Frontal cortex (tissue), 4 donors: ENCODE measurements around the gene EVX1. TPM values are rescaled to one million over a fixed set of nuclear protein-coding genes. Genes with fewer than 3 reads are reported as not detected.
A peak's percentile ranks its signal among the peaks of the same experiment; 100 is the strongest.

Experiments
- DNase-seq, 2 donors: peaks; one replicate each; pipeline ENCODE4 v3.0.0; 2012; ENCODE audit warnings: low spot score in 2 of 2
- FAIRE-seq: peaks from 2 replicates; lab custom pipeline; 2012; peaks lifted over from hg19 to GRCh38; lab: Jason Lieb, UNC
- total RNA-seq: library from RNA; depleted of rRNA; stranded (reverse); fragments of >200 nt; gene quantifications from one replicate; pipeline ENCODE4 v1.2.3, GENCODE V29; 2014
- donor health status: control.
- donor health status: control.
- donor health status: control.

The EVX1 gene
- not detected for total RNA-seq

DNA sequence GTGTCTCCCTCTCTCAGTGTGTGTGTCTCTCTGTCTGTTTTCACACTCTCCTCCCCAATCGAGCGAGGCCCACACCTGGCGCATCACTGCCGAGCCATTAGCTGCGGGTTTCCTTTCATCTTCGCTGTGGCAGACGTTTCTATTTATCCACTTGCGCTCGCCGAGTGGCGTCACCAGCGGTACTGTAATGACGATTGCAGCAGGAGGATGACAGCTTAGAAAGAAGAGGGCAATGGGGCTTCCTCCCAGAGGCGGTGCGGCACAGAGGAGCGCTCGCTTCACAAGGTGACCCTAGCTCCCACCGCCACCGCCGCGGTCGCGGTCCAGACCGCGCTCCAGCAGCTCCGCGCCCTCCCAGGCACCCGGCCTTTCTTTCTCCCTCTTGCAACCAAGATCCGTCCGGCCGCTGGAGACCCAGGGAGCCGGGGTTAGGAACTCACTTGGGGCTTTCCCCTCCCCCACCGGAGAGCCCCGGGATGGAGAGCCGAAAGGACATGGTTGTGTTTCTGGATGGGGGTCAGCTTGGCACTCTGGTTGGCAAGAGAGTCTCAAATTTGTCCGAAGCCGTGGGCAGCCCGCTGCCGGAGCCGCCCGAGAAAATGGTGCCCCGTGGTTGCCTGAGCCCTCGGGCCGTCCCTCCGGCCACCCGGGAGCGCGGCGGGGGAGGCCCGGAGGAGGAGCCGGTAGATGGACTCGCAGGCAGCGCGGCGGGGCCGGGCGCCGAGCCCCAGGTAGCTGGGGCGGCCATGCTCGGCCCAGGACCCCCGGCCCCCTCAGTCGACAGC, at the start of gene EVX1:
Gene EVX1, plus strand, starts transcription at position 248 of the 785 bp plus-strand sequence. Its CDS starts 229 bp downstream, at position 477.
- DNase-seq (no peak), FAIRE-seq (no peak)

GRCh38 chr7:27193335-27194001, 49.1 kb upstream of the EVX1 start:
- no peak for DNase-seq
- no peak for FAIRE-seq

- DNase-seq = no peak
Observed at GRCh38 chr7:27194002-27194352, 48.6 kb upstream of the EVX1 start.

DNA sequence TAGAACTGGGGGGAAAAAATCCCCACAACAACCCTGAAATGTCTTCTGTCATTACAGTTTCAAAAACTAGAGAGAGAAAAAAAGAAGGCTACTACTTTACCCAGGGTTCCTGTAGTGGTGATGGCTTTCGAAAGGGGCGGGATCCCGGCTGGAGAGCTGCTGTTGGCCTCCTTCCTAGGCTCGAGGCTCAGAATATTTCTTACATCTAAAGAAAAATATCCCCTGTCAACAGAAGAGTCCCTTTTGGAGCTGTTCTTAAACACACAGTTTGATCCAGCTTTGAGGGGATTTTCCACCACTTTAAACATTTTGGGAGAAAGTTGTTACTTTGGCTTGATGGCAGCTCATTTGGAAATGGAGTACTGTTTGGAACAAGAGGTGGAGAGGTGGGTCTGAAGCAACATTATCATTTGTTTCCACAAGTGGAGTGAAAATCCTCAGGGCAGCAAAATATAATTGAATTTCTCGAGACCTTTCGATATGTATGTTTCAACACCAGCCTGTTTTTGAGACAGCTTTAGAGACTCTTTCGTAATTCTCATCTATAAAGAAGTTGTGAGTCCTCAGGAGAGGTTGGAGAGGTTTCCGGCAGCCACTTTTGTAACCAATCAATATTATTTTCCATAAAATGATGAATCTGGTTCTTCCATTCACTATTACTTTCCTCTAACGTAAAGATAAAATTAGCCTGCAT, 47.8 kb upstream of the EVX1 start:
- no peak for FAIRE-seq
- DNase-seq = no peak

More at GRCh38 chr7:27194002-27194352, 48.6 kb upstream of the EVX1 start:
- no peak for FAIRE-seq

DNA sequence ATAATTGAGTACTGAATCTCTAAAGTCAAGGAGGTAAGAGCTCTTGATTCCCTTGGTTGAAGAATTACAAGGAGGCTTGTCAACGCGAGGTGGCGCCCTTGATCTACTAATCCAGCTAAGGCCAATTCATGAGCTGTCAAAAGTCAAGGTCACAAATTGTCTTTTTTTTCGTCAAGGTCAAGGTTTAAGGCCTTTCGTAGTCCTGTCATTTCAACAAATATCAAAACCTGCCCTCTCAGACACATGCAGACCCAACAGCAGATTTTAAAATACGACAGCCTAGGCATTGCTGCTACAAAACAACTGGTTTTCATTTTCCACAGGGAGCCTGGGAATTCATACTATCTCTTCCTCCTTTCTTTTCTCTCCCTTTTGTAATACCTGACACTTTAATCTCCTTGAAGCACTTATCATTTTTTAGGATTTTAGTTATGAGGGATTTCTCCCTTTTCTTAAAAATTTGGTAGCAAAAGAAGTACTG, 46.3 kb upstream of the EVX1 start:
- DNase-seq (peak; percentile 74 to 77), FAIRE-seq (peak; percentile 50)

DNA sequence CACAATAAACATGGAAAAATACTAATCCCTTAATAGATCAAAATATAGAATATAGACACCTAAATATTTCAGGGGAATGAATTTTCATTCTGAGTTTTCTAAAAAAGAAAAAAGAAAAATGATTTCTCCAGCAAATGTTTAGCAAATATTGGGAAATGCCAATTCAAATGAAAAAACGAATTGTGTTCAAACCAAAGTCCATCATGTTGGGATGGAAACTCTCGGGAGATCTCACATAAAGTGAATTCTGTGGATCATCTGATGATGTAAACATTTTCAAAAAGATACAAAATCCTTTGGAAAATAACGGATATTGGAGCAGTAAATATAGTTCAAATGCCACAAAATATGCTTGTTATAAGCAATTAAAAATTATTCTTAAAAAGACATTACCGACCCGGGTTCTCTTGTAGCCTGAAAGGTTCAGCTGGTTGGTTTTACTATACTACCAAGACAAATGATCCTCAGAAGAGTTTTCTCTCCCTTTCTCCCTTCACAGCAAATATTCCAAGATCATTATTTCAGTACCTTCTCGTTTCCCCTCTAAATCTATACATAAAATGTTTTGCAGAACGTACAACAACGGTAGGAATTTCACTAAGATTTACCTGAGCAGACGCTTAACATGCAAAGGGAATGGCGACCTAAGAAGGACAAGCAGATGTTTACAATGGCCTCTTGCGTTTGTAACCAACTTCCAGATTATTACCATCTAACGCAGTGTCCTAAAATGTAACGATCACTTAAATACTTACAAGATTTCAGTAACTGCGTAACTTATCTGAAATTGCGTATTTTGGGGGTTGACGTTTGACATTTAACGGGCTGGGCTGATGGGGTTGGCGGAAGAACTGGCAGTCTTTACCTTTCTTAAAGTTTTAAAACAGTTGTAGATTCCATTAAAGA, 45.2 kb upstream of the EVX1 start:
- FAIRE-seq = no peak
- DNase-seq = no peak

- FAIRE-seq (no peak), DNase-seq (no peak)
Observed at GRCh38 chr7:27198138-27198841, 44.3 kb upstream of the EVX1 start.

DNA sequence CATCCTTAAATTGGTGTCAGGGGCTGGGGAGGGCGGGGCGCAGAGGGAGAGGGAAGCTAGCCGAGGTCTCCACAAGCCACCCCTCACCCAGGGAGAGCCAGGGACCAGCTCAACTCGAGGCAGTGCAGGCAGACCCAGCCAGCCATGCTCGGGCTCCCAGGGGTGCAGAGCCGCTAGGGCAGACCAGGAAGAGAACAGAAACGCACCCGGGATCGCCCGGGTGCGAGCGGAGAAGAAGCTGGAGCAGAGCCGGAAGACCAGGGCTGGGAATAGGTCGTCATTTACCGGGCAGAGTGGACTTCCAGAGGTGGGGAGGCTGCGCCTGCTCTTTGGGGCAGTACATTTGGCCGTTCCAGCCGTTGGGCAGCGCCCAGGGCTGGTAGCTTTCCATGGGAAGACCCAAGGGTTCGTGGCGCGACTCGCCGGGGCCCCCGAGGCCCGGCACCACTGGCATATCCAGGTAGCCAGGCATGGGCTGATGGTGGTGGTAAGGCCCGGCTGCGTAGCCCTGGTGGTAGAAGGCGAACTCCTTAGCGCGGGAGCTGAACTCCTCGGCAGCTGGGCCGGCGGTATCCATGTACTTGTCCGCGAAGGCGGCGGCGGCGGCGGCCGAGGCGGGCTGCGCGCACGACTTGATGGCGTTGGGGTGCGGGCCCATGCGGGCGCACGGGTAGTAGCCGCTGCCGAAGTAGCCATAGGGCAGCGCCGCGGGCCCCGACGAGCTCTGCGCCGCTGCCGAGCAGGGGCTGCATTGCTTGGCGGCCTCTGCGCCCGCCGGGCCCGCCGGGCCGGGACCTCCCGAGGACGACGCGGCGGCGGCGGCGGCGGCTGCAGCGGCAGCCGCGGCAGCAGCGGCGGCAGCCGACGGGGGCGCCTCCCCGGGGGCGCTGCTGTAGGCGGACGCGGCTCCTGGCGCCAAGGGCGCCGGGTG, 43.5 kb upstream of the EVX1 start:
- FAIRE-seq (no peak), DNase-seq (no peak)

DNA sequence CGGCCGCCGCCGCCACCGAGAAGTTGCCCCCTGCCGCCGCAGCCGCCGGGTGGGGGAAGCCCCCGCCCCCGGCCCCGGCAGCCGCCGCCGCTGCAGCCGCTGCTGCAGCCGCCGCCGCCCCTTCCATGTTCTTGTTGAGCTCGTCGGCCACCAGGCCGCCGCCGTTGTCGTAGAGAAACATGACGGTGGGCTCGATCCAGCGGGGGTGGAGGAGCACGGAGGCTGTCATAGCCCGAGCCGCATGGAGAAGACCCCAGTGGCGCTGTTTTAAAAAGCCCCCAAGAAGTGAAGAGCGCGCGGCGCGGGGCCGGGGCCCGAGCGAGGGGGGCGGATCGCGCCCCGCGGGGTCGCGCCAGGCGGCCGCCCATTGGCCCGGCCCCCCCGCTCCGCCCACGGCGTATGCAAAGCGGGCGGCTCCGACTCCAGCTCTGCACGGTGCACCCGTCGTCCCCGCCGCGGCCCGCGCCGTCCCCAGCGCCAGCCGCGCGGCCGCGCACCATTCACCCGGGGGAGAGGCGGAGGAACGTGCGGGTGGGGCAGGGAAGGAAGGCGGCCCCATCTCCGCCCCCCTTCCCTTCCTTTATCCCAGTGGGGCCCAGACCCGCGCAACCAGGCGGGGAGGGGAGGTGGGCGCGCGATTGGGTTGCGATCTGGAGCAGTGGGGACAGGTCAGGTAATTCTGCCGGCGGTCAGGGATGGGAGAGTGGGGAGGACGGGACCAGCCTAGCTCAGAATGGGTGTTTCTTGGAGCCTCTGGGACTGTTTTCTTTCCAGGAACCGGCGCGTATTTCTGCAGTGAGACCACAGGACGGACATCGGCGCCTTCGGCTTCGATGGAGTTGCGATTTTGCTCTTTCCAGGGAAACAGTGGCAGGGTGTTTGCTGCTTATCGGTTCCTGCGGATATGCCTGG, 42.5 kb upstream of the EVX1 start, which contains the start of gene HOXA13:
Gene HOXA13, minus strand, starts transcription at position 243 of the 912 bp plus-strand sequence. Its CDS starts 14 bp downstream, at position 229.
- DNase-seq (no peak), FAIRE-seq (no peak)

DNA sequence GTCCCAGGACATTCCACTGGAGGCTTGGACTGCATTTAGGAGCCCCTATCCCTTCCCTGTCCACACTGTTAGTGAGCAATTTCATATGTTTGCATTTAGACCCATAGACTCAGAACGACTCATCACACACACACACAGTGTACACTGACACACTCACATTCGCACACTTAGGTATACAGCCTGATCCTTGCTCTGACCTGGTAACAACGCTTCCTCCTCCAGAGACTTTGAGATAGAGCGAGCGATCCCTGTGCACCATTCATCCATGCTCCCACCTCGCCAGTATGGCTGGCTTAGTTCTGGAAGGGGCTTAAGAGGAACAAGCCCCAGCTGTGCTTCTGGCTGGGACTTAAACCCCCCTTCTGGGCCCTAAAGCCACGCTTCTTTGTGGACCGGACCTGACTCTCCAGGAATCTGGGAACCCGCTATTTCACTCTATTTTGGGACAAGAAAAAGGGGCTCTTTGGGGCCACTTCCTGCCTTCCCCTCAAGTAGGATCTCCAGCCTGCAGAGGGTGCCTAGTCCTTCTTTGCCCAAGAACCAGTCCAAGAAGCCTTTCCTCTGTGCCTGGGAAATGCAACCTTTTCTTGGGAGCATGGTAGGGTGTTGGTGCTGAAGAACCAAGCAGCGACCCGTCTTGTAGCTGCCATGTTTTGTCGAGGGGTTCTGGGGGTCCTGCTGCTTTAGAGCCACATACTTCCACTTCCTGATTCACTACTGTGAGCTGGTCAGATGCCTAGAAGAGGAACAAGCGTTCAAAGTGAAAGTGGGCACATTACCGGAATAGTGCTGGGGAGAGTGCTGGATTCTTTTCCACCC, 41.6 kb upstream of the EVX1 start:
- FAIRE-seq (no peak), DNase-seq (no peak)

DNA sequence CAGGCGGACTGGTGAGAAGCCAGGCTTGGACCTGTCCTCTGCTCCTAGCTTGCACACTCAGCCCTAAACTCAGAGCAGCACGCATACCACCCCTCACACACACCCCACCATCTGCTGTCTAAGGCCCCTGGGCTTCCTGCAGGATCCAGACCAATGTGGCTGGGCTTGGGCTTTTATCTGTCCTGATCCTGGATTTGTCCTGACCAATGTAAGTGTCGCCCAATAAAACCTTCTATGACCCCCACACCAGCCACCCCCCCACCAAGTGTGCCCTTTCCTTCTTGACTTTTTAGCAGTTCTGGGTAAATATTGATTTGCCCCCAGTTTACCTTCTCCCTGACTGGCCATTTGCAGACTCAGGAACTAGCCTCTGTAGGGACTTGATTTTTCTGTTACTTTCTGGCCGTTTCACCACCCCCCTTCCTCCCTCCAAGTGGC, 41.0 kb upstream of the EVX1 start:
- no peak for FAIRE-seq
- DNase-seq = no peak

GRCh38 chr7:27202018-27202861, 40.4 kb upstream of the EVX1 start:
- FAIRE-seq (no peak), DNase-seq (no peak)

DNA sequence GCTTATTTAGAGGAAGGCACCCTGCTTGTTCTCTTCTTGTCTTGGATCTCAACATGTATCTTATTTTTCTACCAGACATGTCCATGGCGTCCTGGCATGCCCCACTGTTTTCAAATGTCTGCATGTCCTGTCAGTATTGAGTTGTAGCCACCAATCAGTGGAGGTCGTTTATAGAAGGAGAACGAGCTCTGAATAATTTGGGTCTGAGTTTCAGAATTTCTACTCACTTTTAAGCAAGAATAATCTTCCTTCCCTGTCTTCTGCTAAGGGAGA, 39.8 kb upstream of the EVX1 start:
- no peak for DNase-seq

GRCh38 chr7:27203365-27203953, 39.1 kb upstream of the EVX1 start:
- no peak for FAIRE-seq
- DNase-seq = no peak

More for the DNA sequence above, 39.8 kb upstream of the EVX1 start:
- no peak for FAIRE-seq
